GM18520 (cell line): ENCODE results near the gene CDK5RAP2.
"Not testable (repeated sequence)": the region's sequence is repeated elsewhere in the genome, so short reads cannot be mapped to it uniquely, and the experiment has no call there.

Experiments used
- ATAC-seq: cut with Tn5 transposase; IDR thresholded peaks from one replicate; pipeline ENCODE4 v1.9.1; 2021; ENCODE audit not compliant: unreplicated experiment

CDK5RAP2 gene

GRCh38 chr9:120474591-120475243, 105.2 kb downstream of the CDK5RAP2 start:
- ATAC-seq: no peak

DNA sequence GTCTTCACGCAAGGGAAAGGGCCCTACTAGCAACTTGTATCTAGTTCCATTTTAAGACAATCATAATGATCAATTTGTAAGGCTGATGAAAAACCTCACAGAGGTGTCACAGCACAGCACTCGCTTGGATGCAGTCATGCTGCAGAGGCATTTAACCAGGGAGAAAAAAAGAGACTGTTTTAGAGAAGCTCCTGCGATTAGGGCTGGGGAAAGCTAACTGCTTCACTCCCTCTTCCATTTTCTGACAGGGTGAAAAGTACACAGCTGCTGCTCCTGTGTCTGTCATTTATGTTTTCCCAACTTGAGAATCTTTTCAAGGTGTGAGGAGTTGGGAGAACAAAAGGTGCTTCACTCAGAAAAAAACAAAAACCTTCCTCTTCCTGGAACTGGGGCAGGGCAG, 106.4 kb downstream of the CDK5RAP2 start:
- ATAC-seq: no peak

- ATAC-seq: no peak
Measured at GRCh38 chr9:120465685-120466407, 114.1 kb downstream of the CDK5RAP2 start.

GRCh38 chr9:120464887-120465421, 115.0 kb downstream of the CDK5RAP2 start:
- no peak for ATAC-seq

DNA sequence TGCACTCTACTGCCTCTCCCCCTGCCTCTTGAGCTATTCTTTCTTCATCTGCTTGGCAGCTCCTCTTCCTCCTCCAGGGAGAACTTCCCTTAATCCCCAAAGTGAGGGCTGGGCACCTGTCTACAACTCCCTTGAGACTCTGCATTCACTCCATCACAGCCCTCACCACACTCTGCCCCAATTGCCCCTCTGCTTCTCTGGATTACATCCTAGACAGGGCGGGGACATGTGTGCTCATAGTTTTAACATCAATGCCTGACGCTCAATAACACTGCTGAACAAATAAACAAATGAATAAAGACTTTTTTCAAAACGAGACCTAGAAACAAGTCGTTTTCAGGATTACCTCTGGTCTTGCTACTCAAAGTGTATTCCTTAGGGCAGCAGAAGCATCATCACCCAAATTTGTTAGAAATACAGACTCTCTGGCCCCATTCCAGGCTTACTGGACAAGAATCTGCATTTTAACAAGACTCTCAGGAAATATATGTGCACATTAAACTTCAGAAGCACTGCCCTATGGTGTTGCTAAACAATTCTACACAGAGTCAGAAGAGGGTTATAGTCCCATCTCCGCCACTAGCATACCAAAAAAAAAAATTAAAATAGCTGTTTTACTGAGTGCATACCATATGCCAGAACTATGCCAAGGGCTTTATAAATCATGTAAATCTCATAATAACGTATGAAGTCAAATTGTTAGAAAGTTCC, 115.6 kb downstream of the CDK5RAP2 start:
- no peak for ATAC-seq

DNA sequence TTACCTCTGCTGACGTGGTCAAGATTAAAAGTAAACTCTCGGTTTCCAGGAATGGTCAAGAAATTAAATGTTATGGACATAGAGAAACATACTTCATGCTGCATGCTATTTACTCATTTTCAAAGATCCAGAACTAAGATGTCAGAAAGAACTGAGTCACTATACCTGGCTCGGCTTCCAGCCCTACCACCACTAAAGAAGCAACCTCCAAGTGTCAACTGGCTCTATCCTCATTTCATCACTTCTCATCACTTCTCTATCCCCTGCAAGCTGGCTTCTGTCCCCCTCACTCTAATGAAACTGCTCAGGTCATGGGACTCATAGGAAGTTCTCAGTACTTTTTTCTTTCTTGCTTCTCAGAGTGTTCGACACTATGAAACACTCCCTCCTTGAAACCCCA, 116.2 kb downstream of the CDK5RAP2 start:
- no peak for ATAC-seq

GRCh38 chr9:120461677-120462076, 118.3 kb downstream of the CDK5RAP2 start:
- ATAC-seq: not testable (repeated sequence)

DNA sequence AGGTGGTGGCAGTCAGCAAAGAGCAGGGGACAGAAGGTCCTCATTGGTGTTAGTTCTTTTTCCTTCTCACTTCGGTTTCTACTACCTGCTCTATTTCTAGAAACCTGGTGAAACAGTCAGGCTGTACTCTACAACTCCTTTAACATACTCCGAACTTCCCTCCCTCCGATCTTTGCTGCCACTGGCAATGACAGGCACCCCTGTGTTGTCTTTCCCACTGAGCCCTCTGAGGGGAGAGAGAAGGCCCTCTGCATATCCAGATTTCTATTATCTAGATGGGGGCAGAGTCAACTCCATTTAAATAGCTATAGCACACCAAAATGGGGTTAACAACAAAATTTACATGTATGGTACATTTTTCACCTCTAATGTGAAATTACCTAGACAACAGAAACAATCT, 123.7 kb downstream of the CDK5RAP2 start:
- ATAC-seq: no peak

- no peak for ATAC-seq
Measured at GRCh38 chr9:120454467-120454866, 125.5 kb downstream of the CDK5RAP2 start.

- no peak for ATAC-seq
Measured at GRCh38 chr9:120453792-120454191, 126.2 kb downstream of the CDK5RAP2 start.

- no peak for ATAC-seq
Measured at GRCh38 chr9:120452631-120453030, 127.3 kb downstream of the CDK5RAP2 start.

DNA sequence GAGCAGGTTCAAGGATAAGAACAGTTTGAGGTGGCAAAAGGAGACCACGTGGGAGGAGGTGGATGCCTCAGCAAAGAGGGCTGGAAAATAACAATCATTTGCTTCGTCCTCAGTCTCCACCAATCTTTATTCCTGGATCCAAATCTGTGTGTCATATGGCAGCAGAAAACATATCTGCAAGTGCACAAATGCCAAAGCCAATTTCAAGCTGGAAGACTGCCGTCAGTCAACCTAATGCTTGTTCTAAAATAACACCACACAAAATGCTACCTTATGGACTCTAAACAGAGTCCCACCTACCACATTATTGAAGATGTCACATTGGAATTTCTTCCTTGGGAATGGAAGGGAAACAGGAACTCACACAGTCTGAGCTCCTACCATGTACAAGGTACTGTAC, 129.1 kb downstream of the CDK5RAP2 start:
- no peak for ATAC-seq

DNA sequence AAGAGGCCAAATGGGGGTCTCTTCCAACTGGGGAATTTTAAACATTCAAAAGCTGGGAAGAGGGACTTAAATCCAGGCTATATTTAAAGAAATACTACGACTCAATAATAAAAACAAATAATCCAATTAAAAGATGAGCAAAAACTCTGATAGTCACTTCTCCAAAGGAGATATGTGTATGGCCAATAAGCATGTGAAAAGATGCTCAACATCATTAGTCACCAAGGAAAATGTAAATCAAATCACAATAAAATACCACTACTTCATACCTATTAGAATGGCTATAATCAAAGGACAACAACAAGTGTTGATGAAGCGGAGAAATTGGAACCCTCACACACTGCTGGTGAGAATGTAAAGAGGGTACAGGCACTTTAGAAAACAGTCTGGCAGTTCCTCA, 130.4 kb downstream of the CDK5RAP2 start:
- no peak for ATAC-seq

DNA sequence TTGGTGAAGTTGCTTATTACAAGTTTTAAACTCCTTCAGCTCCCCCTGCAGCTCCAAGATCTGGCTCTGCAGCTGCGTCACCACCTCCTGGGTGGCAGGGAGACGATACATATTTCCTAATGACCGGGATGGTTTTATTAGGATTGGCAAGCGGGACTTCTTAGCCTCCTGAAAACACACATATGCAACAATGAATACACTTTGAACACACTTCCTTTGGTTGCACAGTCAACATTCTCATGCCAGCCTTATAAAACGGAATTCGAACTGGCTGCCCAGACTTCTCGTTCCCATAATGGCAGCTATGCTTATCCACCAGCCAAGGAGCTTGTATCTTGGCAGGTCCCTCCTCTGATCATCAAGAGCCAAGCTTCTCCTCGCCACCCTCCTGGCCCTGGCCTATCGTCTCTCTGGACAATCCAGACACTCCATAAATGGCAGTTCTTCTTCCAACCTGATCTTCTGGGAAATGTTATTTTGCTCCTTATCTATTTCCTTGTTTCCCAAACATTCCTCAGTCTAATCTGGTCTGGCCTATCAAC, 131.9 kb downstream of the CDK5RAP2 start:
- ATAC-seq: no peak

DNA sequence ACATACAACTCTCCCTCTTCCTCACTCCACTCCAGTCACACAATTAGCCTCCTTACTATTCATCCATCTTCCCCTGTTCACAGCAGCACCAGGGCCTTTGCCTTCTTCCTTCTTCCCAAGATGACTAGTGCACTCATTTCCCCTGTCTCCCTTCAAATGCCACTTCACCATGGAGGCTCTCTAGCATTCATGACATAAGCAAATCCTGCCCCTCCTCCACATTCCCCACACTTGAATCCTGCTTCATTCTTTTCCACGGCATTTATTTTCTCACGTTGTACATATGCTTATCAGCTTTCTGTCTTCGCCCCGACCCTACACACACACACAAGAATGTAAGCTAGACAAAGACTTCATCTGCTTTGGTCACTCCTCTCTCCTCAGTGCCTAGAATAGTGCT, 133.3 kb downstream of the CDK5RAP2 start:
- ATAC-seq: no peak

DNA sequence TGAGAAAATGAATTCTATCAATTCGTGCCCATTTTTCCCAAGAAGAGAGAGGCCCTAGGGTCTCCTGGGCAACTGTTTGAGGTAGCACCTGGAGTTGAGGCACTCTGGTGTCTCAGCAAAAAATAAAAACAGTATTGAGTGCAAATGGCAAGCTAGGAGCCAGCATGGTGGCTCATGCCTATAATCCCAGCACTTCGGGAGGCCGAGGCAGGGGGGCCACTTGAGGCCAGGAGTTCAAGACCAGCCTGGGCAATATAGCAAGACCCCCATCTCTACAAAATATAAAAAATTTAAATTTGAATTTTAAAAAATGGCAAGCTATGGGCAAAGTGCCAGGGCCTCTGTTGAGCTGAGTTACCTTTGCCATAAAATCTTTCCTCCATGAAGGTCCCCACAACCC, 136.0 kb downstream of the CDK5RAP2 start:
- no peak for ATAC-seq

DNA sequence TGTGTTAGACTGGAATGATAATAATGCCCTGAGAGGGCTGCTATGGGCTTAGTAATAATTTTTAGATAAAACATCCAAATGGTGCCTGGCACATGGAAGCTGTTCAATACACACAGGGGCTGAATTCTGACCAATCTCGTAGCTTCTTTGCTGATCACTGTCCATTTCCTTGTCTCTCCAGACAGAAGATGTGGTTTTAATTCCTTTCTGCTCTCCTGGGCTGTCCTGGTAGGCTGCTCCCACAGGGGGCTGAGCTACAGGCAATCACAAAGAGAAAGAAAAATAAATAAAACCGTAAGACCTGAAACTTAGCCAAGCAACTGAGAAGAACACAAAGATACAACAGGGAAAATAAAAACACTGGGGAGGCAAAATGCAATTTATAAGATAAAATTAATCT, 136.5 kb downstream of the CDK5RAP2 start:
- ATAC-seq: no peak

DNA sequence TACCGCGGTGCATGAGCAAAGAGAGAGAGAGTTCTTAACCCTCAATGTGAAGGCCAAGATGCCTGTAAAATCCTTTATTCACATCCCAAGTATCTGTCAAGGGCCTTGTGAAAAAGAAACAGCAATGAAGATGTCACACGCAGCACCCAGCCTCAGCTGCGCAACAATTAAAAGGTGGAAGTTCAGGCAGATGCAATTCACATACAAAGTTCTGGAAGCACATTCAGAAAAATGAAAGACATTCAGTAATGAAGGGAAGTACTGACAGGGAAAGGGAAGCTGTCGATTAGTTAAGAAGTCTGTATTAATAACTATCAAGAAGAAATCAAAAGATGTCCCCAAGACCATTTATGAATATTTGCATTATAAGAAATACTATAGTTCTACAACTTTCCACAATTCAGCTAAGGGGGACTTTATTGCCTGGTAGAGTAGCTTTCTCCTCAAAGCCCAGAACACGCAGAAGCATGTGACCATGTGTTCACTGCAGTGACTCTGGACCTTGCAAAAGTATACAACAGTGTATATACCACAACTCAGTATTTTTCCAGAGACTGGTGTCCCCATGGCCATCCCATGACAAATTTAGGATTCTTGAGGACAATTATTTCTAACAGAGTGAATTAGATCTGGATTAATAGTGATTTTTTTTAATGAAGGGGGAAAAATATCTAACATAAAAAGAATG, 137.5 kb downstream of the CDK5RAP2 start:
- ATAC-seq: no peak

DNA sequence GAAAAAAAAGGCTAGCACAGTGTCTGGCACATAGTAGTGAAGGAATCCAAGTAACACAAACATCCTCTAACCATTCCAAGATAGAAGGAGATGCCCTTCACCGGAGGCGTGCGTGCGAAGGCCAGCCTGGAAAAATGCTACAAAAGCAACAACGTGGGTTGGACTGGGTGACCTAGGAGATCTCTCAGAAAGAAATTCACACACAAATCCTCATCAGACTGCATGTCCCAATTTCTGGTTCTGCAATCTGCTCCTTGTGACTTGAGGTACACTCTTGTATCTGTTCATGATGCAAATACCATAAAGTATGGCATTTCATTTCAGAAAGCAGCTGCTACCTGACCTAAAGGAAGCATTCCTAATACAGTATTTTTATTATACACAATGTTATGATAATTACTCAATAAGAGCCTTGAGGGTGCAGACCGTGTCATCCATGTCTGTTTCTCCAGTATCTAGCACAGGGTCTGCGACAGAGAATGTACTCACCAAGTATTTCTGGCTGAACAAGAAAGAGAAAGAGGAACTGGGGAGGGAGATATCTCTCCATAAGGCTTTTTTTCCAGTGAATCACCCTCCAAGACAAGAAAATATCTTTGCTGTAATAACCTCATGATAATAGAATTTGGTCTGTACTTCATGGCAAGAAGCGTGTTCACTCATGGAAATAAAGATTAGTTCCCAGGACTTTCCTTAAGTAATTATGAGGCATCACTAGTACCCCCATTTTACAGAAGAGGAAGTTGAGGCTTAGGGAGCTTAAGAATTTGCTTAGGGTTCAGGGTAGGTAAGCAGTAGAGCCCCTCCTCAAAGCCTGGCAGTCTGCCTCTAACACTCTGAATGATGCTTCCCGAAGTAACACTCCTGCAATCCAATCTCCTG, 138.3 kb downstream of the CDK5RAP2 start:
- ATAC-seq: no peak

- no peak for ATAC-seq
Measured at GRCh38 chr9:120440791-120441190, 139.2 kb downstream of the CDK5RAP2 start.
